ENCODE data around the gene PDE8B. TPM values are rescaled to one million over a fixed set of nuclear protein-coding genes. Genes with fewer than 3 reads are reported as not detected.

The PDE8B gene
- total and polyA plus RNA-seq, 2 donors (not counting 1 experiment from before 2014, with no cell fraction given): 0.07 TPM; not detected in 1

DNA sequence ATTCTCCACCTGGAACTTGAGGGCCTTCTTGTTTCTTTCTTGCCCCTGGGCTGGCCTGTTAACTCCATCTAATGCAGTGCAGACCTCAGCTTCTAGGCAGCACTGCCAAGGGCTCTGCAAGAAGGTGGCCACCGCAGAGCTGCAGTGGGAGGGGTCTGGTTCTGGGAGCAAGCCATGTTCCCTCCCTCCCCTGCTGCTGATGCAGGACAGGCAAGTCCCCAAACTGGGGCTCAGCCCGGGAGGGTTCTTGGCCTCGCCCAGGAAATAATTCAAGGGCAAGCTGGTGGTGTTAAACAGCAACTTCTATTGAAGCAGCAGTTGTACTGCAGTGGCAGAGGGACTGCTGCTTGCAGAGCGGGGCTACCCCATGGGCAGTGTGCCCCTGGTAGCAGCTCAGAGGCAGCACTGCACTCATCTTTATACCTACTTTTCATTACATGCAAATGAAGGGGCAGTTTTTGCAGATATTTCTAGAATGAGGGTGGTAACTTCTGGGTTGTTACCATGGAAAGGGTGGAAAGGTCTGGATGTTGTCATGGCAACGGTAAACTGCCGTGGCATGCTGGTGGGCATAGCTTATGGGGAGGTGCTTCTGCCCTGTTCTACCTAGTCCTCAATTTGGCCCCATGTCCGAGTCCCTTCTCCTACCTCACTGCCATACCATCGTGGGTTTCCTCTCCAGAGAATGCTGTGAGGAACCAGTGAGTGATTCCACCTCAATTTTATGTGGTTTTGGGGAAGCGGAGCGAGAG lies 199.6 kb downstream of the PDE8B start:
- WGBS (ENCODE audit: insufficient coverage): 90% methylated on average over 5 of the region's 10 CpGs
- ATAC-seq (ENCODE audit: low read depth): no peak

GRCh38 chr5:77413049-77413448 lies 202.6 kb downstream of the PDE8B start:
- H3K4me3 Mint-ChIP-seq: no peak overlapping the region
- POLR2A ChIA-PET: no interaction called here

More for the DNA sequence above, 199.6 kb downstream of the PDE8B start:
- no peak for DNase-seq
- intact Hi-C loops (cut with micrococcal nuclease): no loop called here
- no peaks in the 10 kb centered on the region for H3K9me3 ChIP-seq (ENCODE audit: control extremely low read depth in 1 of 3, control insufficient read depth in 2 of 3, insufficient read depth in 1 of 3, low read length in 2 of 3)
- H3K4me2 ChIP-seq (replicated peaks; ENCODE audit: low read depth, low read length, poor library complexity, severe bottlenecking): no peak overlapping the region
- ChIA-PET CTCF (no interaction called here), POLR2A (no interaction called here)
- no peak overlapping the region for H3K9ac ChIP-seq (ENCODE audit: low read length)
- TF ChIP-seq, protein P1, sequence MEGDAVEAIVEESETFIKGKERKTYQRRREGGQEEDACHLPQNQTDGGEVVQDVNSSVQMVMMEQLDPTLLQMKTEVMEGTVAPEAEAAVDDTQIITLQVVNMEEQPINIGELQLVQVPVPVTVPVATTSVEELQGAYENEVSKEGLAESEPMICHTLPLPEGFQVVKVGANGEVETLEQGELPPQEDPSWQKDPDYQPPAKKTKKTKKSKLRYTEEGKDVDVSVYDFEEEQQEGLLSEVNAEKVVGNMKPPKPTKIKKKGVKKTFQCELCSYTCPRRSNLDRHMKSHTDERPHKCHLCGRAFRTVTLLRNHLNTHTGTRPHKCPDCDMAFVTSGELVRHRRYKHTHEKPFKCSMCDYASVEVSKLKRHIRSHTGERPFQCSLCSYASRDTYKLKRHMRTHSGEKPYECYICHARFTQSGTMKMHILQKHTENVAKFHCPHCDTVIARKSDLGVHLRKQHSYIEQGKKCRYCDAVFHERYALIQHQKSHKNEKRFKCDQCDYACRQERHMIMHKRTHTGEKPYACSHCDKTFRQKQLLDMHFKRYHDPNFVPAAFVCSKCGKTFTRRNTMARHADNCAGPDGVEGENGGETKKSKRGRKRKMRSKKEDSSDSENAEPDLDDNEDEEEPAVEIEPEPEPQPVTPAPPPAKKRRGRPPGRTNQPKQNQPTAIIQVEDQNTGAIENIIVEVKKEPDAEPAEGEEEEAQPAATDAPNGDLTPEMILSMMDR (IDR thresholded peaks at IDR 0.05): no peak
- TF ChIP-seq EZH2 (IDR thresholded peaks at IDR 0.05; ENCODE audit: borderline replicate concordance, insufficient read depth, low read depth, low read length, poor library complexity, severe bottlenecking): no peak
- H3K36me3 ChIP-seq (replicated peaks in 1 of 2; ENCODE audit: control extremely low read depth in 1 of 2, control insufficient read depth in 1 of 2, extremely low read depth in 1 of 2, insufficient read depth in 2 of 2, low read length in 1 of 2): no peaks in the 10 kb centered on the region
- H3K4me3 Mint-ChIP-seq: no peak overlapping the region
- H4K20me1 ChIP-seq (ENCODE audit: control insufficient read depth, insufficient read depth, low read length, poor library complexity, severe bottlenecking): no peaks in the 10 kb centered on the region
- no peak overlapping the region for H3K4me3 ChIP-seq (ENCODE audit: control extremely low read depth in 1 of 5, extremely low read depth in 1 of 5, insufficient read depth in 1 of 5, low read depth in 2 of 5, low read length in 4 of 5)
- no peak overlapping the region for H2AFZ ChIP-seq (ENCODE audit: insufficient read depth, low read depth, low read length, poor library complexity, severe bottlenecking)
- peaks cover 10% of the 10 kb centered on the region for H3K27me3 Mint-ChIP-seq
- H3K79me2 ChIP-seq (ENCODE audit: control insufficient read depth, insufficient read depth, low read length): no peaks in the 10 kb centered on the region
- H3K4me1 ChIP-seq (ENCODE audit: control insufficient read depth in 2 of 2, insufficient read depth in 2 of 2, low read length in 2 of 2): no peaks in the 10 kb centered on the region
- no peaks in the 10 kb centered on the region for H3K4me1 Mint-ChIP-seq
- no peak overlapping the region for H3K27ac Mint-ChIP-seq
- no peaks in the 10 kb centered on the region for H3K9me3 Mint-ChIP-seq (ENCODE audit: insufficient read depth)
- H3K27ac ChIP-seq (ENCODE audit: low read length in 2 of 2): no peak overlapping the region
- H3K27me3 ChIP-seq (replicated peaks in 1 of 4; ENCODE audit: control extremely low read depth in 1 of 4, control insufficient read depth in 3 of 4, insufficient read depth in 4 of 4, low read length in 3 of 4): no peaks in the 10 kb centered on the region

More at GRCh38 chr5:77413049-77413448, 202.6 kb downstream of the PDE8B start:
- H3K9me3 Mint-ChIP-seq (ENCODE audit: insufficient read depth): no peaks in the 10 kb centered on the region
- Histone ChIP-seq H2AFZ (ENCODE audit: insufficient read depth, low read depth, low read length, poor library complexity, severe bottlenecking) (no peak overlapping the region), H3K79me2 (ENCODE audit: control insufficient read depth, insufficient read depth, low read length) (no peaks in the 10 kb centered on the region), H3K9me3 (ENCODE audit: control extremely low read depth in 1 of 3, control insufficient read depth in 2 of 3, insufficient read depth in 1 of 3, low read length in 2 of 3) (no peaks in the 10 kb centered on the region), H3K9ac (ENCODE audit: low read length) (no peak overlapping the region), H3K27me3 (replicated peaks in 1 of 4; ENCODE audit: control extremely low read depth in 1 of 4, control insufficient read depth in 3 of 4, insufficient read depth in 4 of 4, low read length in 3 of 4) (peaks cover 0 to 3% (median 0%) of the 10 kb centered on the region in 4 experiments), H3K4me2 (replicated peaks; ENCODE audit: low read depth, low read length, poor library complexity, severe bottlenecking) (no peak overlapping the region), H4K20me1 (ENCODE audit: control insufficient read depth, insufficient read depth, low read length, poor library complexity, severe bottlenecking) (no peaks in the 10 kb centered on the region), H3K4me3 (ENCODE audit: control extremely low read depth in 1 of 5, extremely low read depth in 1 of 5, insufficient read depth in 1 of 5, low read depth in 2 of 5, low read length in 4 of 5) (no peak overlapping the region), H3K27ac (ENCODE audit: low read length in 2 of 2) (no peak overlapping the region), H3K36me3 (replicated peaks in 1 of 2; ENCODE audit: control extremely low read depth in 1 of 2, control insufficient read depth in 1 of 2, extremely low read depth in 1 of 2, insufficient read depth in 2 of 2, low read length in 1 of 2) (no peaks in the 10 kb centered on the region), H3K4me1 (ENCODE audit: control insufficient read depth in 2 of 2, insufficient read depth in 2 of 2, low read length in 2 of 2) (no peaks in the 10 kb centered on the region)
- DNase-seq (no peak), ATAC-seq (ENCODE audit: low read depth) (no peak)
- TF ChIP-seq EZH2 (IDR thresholded peaks at IDR 0.05; ENCODE audit: borderline replicate concordance, insufficient read depth, low read depth, low read length, poor library complexity, severe bottlenecking): no peak
- TF ChIP-seq, protein P1 (IDR thresholded peaks at IDR 0.05): no peak
- H3K27ac Mint-ChIP-seq: no peak overlapping the region
- intact Hi-C loops (cut with micrococcal nuclease): no loop called here
- CTCF ChIA-PET: no interaction called here
- H3K27me3 Mint-ChIP-seq: peaks cover 11% of the 10 kb centered on the region
- no peaks in the 10 kb centered on the region for H3K4me1 Mint-ChIP-seq
- no CpG with 5 or more reads among the region's 7 CpGs for WGBS (ENCODE audit: insufficient coverage)
